ENCODE results near the gene MED12L. TPM values are rescaled to one million over a fixed set of nuclear protein-coding genes. Genes with fewer than 3 reads are reported as not detected.

Gene MED12L
- total RNA-seq, 1 donor, result 2.2 TPM

- peak overlapping the region; percentile 54 for H3K4me2 ChIP-seq (ENCODE audit: insufficient read depth, low read length)
- peak; percentile 46 for DNase-seq (ENCODE audit: insufficient read length, low spot score, missing footprints)
- TF ChIP-seq CTCF (IDR thresholded peaks at IDR 0.05; ENCODE audit: extremely low read depth, low read depth, low read length), result no peak
- H3K4me1 ChIP-seq (ENCODE audit: insufficient read depth, low read length), result peaks cover 29% of the 10 kb centered on the region
- H3K27me3 ChIP-seq (ENCODE audit: insufficient read depth, low read length), result no peaks in the 10 kb centered on the region
- no peaks in the 10 kb centered on the region for H3K36me3 ChIP-seq (ENCODE audit: insufficient read depth, low read length)
- peak overlapping the region; percentile 67 for H3K27ac ChIP-seq (ENCODE audit: low read depth, low read length)
- H3K4me3 ChIP-seq (ENCODE audit: insufficient read depth, low read length), result peak overlapping the region; percentile 5
- H4K20me1 ChIP-seq (ENCODE audit: insufficient read depth, low read length), result no peaks in the 10 kb centered on the region
- no peaks in the 10 kb centered on the region for H3K9me3 ChIP-seq (ENCODE audit: low read depth, low read length)
- H2AFZ ChIP-seq (ENCODE audit: low read length), result no peak overlapping the region
- H3K79me2 ChIP-seq (ENCODE audit: insufficient read depth, low read length), result no peaks in the 10 kb centered on the region
Measured at GRCh38 chr3:151372063-151372820, 286.8 kb downstream of the MED12L start.

- Histone ChIP-seq H3K27ac (ENCODE audit: low read depth, low read length) (no peak overlapping the region), H3K4me1 (ENCODE audit: insufficient read depth, low read length) (peaks cover 5% of the 10 kb centered on the region), H3K9me3 (ENCODE audit: low read depth, low read length) (no peaks in the 10 kb centered on the region), H3K79me2 (ENCODE audit: insufficient read depth, low read length) (no peaks in the 10 kb centered on the region), H3K4me3 (ENCODE audit: insufficient read depth, low read length) (no peak overlapping the region), H2AFZ (ENCODE audit: low read length) (peak overlapping the region; percentile 54), H3K36me3 (ENCODE audit: insufficient read depth, low read length) (no peaks in the 10 kb centered on the region), H3K27me3 (ENCODE audit: insufficient read depth, low read length) (no peaks in the 10 kb centered on the region), H4K20me1 (ENCODE audit: insufficient read depth, low read length) (no peaks in the 10 kb centered on the region), H3K4me2 (ENCODE audit: insufficient read depth, low read length) (no peak overlapping the region)
- no peak for DNase-seq (ENCODE audit: insufficient read length, low spot score, missing footprints)
- no peak for TF ChIP-seq CTCF (IDR thresholded peaks at IDR 0.05; ENCODE audit: extremely low read depth, low read depth, low read length)
Measured at GRCh38 chr3:151377768-151378385, 292.4 kb downstream of the MED12L start.

GRCh38 chr3:151379083-151379734, 293.7 kb downstream of the MED12L start:
- H3K27ac ChIP-seq (ENCODE audit: low read depth, low read length), result no peak overlapping the region
- DNase-seq (ENCODE audit: insufficient read length, low spot score, missing footprints), result no peak

More at GRCh38 chr3:151379083-151379734, 293.7 kb downstream of the MED12L start:
- H3K79me2 ChIP-seq (ENCODE audit: insufficient read depth, low read length), result no peaks in the 10 kb centered on the region
- TF ChIP-seq CTCF (IDR thresholded peaks at IDR 0.05; ENCODE audit: extremely low read depth, low read depth, low read length), result peak; percentile 88
- H3K27me3 ChIP-seq (ENCODE audit: insufficient read depth, low read length), result no peaks in the 10 kb centered on the region
- peaks cover 5% of the 10 kb centered on the region for H3K4me1 ChIP-seq (ENCODE audit: insufficient read depth, low read length)
- peak overlapping the region; percentile 38 for H2AFZ ChIP-seq (ENCODE audit: low read length)
- H3K4me2 ChIP-seq (ENCODE audit: insufficient read depth, low read length), result no peak overlapping the region
- H4K20me1 ChIP-seq (ENCODE audit: insufficient read depth, low read length), result no peaks in the 10 kb centered on the region
- no peaks in the 10 kb centered on the region for H3K36me3 ChIP-seq (ENCODE audit: insufficient read depth, low read length)
- no peak overlapping the region for H3K4me3 ChIP-seq (ENCODE audit: insufficient read depth, low read length)
- H3K9me3 ChIP-seq (ENCODE audit: low read depth, low read length), result no peaks in the 10 kb centered on the region
